Ovary (tissue), 3 donors: ENCODE data around the gene ITM2B.

Source experiments
- CTCF ChIP-seq, 3 donors: fragments of 450-650 bp in 2 of 3; fragments of 200-600 bp in 1 of 3; IDR thresholded peaks; one replicate each; pipeline versions ENCODE4 v1.5.1 to v1.8.0; 2016 to 2022; ENCODE audit warnings: antibody characterized with exemption in 3 of 3, mild to moderate bottlenecking in 1 of 3
- EP300 ChIP-seq: sonication (generic); formaldehyde crosslinking; IDR thresholded peaks from one replicate; pipeline ENCODE4 v1.6.1; 2017; ENCODE audit warnings: antibody characterized with exemption
- POLR2A ChIP-seq: fragments of 450-650 bp; IDR thresholded peaks from one replicate; pipeline ENCODE4 v1.6.1; 2017; ENCODE audit warnings: antibody characterized with exemption, mild to moderate bottlenecking, moderate library complexity
- donor health status: DM: no; HTN: no; CAD: no.

DNA sequence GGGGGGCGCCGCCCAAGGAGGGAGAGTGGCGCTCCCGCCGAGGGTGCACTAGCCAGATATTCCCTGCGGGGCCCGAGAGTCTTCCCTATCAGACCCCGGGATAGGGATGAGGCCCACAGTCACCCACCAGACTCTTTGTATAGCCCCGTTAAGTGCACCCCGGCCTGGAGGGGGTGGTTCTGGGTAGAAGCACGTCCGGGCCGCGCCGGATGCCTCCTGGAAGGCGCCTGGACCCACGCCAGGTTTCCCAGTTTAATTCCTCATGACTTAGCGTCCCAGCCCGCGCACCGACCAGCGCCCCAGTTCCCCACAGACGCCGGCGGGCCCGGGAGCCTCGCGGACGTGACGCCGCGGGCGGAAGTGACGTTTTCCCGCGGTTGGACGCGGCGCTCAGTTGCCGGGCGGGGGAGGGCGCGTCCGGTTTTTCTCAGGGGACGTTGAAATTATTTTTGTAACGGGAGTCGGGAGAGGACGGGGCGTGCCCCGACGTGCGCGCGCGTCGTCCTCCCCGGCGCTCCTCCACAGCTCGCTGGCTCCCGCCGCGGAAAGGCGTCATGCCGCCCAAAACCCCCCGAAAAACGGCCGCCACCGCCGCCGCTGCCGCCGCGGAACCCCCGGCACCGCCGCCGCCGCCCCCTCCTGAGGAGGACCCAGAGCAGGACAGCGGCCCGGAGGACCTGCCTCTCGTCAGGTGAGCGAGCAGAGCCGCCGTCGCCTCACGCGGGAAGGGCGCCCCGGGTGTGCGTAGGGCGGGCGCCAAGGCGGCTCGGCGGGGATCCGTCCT is 70.5 kb downstream of the ITM2B start, which contains the start of gene RB1:
- peak; percentile 20 for TF ChIP-seq EP300
- TF ChIP-seq CTCF (IDR thresholded peaks at IDR 0.05) = peak in 2 of 3 donors; percentile 11 to 39
- peak; percentile 97 for TF ChIP-seq POLR2A
